Measurements from ENCODE around the gene FFAR3. TPM values are rescaled to one million over a fixed set of nuclear protein-coding genes. Genes with fewer than 3 reads are reported as not detected.

FFAR3 gene
- total RNA-seq, 4 donors from 2014 or later = 0.87 TPM; not detected in 3

DNA sequence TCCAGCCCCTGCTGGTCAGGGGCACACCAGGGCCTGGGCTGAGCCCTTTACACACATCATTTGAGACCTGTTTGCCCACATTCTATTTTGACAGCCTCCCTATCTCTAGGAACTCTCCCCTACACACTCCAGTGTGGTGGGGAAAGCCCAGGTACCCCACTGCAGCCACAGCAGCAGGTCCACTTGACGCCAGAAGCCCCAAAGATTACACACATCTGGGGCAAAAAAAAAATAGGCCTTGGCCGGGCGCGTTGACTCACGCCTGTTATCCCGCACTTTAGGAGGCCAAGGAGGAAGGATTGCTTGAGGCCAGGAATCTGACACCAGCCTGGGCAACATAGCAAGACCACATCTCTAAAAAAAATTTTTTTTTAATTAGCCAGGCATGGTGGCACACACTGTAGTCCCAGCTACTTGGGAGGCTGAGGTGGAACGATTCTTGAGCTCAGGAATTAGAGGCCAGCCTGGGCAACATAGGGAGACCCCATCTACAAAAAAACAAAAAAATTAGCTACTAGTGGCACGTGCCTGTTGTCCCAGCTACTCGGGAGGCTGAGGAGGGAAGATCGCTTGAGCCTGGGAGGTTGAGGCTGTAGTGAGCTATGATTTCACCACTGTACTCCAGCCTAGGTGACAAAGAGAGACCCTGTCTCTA, 47.3 kb upstream of the FFAR3 start:
- Histone ChIP-seq H3K9me3 (no peaks in the 10 kb centered on the region), H3K27ac (peak overlapping the region in 2 of 4 donors; percentile 10 to 68), H3K4me3 (no peak overlapping the region), H3K27me3 (no peaks in the 10 kb centered on the region), H3K4me1 (peaks cover 0 to 48% (median 5%) of the 10 kb centered on the region in 4 donors), H3K36me3 (peaks cover 0 to 9% (median 0%) of the 10 kb centered on the region in 3 donors)
- TF ChIP-seq, protein P1, sequence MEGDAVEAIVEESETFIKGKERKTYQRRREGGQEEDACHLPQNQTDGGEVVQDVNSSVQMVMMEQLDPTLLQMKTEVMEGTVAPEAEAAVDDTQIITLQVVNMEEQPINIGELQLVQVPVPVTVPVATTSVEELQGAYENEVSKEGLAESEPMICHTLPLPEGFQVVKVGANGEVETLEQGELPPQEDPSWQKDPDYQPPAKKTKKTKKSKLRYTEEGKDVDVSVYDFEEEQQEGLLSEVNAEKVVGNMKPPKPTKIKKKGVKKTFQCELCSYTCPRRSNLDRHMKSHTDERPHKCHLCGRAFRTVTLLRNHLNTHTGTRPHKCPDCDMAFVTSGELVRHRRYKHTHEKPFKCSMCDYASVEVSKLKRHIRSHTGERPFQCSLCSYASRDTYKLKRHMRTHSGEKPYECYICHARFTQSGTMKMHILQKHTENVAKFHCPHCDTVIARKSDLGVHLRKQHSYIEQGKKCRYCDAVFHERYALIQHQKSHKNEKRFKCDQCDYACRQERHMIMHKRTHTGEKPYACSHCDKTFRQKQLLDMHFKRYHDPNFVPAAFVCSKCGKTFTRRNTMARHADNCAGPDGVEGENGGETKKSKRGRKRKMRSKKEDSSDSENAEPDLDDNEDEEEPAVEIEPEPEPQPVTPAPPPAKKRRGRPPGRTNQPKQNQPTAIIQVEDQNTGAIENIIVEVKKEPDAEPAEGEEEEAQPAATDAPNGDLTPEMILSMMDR (IDR thresholded peaks at IDR 0.05) = no peak
- TF ChIP-seq EP300 (IDR thresholded peaks at IDR 0.05) (no peak), POLR2A (IDR thresholded peaks at IDR 0.05) (no peak)
- DNase-seq (ENCODE audit: low spot score in 2 of 2) = no peak
- WGBS, 2 donors = 93 to 94% methylated on average over 10 of the region's 10 CpGs

- WGBS, 2 donors = 74 to 77% methylated on average over 14 to 15 of the region's 21 CpGs
- H3K4me3 ChIP-seq = no peak overlapping the region
Observed at GRCh38 chr19:35311901-35312665, 46.2 kb upstream of the FFAR3 start.

DNA sequence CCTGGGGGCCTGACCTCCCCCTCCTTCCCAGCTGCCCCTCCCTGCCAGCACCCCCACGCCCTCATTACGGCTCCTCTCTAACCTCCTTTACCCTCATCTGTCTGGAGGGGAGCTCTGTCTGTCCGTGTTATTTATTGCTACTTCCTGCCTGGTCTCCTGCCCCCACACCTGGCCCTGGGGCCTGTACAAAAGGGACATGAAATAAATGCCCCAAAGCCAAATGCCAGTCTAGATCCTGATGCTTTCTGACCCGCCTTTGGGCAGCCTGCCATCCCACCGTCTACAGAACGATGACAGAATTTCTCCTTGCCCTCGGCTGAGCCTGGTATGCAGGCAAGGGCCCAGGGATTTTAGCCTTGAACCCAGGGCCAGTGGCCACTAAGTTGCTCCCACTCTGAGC, 44.7 kb upstream of the FFAR3 start:
- H3K27ac ChIP-seq = no peak overlapping the region
- H3K9me3 ChIP-seq = no peaks in the 10 kb centered on the region
- TF ChIP-seq EP300 (IDR thresholded peaks at IDR 0.05) = no peak
- no peak for TF ChIP-seq POLR2A (IDR thresholded peaks at IDR 0.05)
- TF ChIP-seq, protein P1 (IDR thresholded peaks at IDR 0.05) = no peak
- peaks cover 0 to 32% (median 0%) of the 10 kb centered on the region in 4 donors for H3K4me1 ChIP-seq
- H3K36me3 ChIP-seq = peaks cover 0 to 9% (median 0%) of the 10 kb centered on the region in 3 donors
- 49 to 52% methylated on average over 7 of the region's 7 CpGs for WGBS, 2 donors
- H3K4me3 ChIP-seq = no peak overlapping the region
- no peak for DNase-seq (ENCODE audit: low spot score in 2 of 2)
- no peaks in the 10 kb centered on the region for H3K27me3 ChIP-seq

More at GRCh38 chr19:35311901-35312665, 46.2 kb upstream of the FFAR3 start:
- peaks cover 0 to 44% (median 1%) of the 10 kb centered on the region in 4 donors for H3K4me1 ChIP-seq
- no peaks in the 10 kb centered on the region for H3K9me3 ChIP-seq
- no peak for TF ChIP-seq POLR2A (IDR thresholded peaks at IDR 0.05)
- TF ChIP-seq, protein P1 (IDR thresholded peaks at IDR 0.05) = no peak
- TF ChIP-seq EP300 (IDR thresholded peaks at IDR 0.05) = no peak
- peaks cover 0 to 9% (median 0%) of the 10 kb centered on the region in 3 donors for H3K36me3 ChIP-seq
- DNase-seq (ENCODE audit: low spot score in 2 of 2) = no peak
- H3K27ac ChIP-seq = no peak overlapping the region
- no peaks in the 10 kb centered on the region for H3K27me3 ChIP-seq

GRCh38 chr19:35314031-35314430, 44.2 kb upstream of the FFAR3 start:
- Histone ChIP-seq H3K36me3 (peaks cover 0 to 9% (median 0%) of the 10 kb centered on the region in 3 donors), H3K9me3 (no peaks in the 10 kb centered on the region), H3K27ac (no peak overlapping the region), H3K27me3 (no peaks in the 10 kb centered on the region), H3K4me1 (peaks cover 0 to 32% (median 0%) of the 10 kb centered on the region in 4 donors), H3K4me3 (no peak overlapping the region)
- TF ChIP-seq POLR2A (IDR thresholded peaks at IDR 0.05) (no peak), EP300 (IDR thresholded peaks at IDR 0.05) (no peak)
- TF ChIP-seq, protein P1 (IDR thresholded peaks at IDR 0.05) = no peak
- DNase-seq (ENCODE audit: low spot score in 2 of 2) = no peak
- 81 to 87% methylated on average over 8 of the region's 8 CpGs for WGBS, 2 donors
